GM19455 (cell line): ENCODE measurements around the gene KCTD13.
"Not testable (repeated sequence)": the region's sequence is repeated elsewhere in the genome, so short reads cannot be mapped to it uniquely, and the experiment has no call there.

Source experiments
- ATAC-seq: cut with Tn5 transposase; IDR thresholded peaks from one replicate; pipeline ENCODE4 v1.9.1; 2021; ENCODE audit not compliant: unreplicated experiment

The KCTD13 gene, protein sequence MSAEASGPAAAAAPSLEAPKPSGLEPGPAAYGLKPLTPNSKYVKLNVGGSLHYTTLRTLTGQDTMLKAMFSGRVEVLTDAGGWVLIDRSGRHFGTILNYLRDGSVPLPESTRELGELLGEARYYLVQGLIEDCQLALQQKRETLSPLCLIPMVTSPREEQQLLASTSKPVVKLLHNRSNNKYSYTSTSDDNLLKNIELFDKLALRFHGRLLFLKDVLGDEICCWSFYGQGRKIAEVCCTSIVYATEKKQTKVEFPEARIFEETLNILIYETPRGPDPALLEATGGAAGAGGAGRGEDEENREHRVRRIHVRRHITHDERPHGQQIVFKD

DNA sequence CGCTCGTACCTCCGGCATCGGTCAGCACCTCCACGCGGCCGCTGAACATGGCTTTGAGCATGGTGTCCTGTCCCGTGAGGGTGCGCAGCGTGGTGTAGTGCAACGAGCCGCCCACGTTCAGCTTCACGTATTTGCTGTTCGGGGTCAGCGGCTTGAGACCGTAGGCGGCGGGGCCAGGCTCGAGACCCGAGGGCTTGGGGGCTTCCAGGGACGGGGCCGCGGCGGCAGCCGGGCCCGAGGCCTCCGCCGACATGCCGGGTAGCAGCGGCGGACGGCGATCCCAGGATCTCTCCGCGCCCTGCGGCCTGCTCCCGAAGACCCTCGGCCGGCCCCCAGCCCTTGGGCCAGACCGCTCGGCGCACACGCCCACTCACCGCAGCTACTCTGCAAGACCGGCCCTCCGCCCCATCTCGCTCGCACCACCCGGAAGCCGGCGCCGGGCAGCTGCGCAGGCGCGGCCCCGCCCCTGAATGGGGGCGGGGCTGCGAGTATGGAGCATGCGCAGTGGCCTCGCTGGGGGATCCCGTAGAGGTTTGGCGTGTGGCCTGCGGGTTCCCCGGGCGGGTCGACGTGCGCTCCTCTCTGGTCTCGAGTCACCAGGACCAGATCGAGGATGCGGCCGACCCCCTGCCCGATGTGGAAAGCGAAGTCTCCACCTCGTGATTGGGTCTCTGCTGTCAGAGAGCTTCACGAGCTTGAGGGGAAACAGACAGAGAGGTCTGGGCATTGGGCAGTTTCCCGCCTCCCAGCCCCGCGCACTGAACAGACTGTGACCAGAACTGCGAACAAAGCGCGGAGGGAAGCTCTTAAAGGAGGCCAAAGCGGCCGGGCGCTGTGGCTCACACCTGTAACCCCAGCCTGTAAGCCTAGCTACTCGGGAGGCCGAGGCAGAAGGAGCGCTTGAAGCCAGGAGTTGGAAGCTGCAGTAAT, at the start of gene KCTD13:
Gene KCTD13, minus strand, starts transcription at position 446 of the 930 bp plus-strand sequence. Its CDS starts 193 bp downstream, at position 253.
- peak; percentile 90 for ATAC-seq

DNA sequence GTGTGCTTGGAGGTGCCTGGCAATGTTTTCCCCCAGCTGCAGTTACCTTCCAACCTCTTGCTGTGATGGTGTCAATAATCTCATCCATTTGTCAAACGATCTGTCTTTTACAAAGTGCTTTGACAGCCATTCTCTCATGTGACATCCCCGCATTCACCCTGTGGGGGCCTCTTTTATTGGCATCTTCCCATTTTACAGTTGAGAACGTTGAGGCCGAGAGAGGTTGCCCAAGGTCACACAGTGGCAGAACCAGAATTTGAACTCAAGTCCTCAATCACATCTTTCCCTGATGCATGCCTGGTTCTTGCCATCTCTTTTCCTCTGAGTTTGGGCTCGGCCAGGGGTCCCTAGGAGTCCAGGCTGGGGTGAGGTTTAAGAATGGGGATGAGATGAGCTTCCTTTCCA, 49.1 kb upstream of the KCTD13 start:
- ATAC-seq, result no peak

DNA sequence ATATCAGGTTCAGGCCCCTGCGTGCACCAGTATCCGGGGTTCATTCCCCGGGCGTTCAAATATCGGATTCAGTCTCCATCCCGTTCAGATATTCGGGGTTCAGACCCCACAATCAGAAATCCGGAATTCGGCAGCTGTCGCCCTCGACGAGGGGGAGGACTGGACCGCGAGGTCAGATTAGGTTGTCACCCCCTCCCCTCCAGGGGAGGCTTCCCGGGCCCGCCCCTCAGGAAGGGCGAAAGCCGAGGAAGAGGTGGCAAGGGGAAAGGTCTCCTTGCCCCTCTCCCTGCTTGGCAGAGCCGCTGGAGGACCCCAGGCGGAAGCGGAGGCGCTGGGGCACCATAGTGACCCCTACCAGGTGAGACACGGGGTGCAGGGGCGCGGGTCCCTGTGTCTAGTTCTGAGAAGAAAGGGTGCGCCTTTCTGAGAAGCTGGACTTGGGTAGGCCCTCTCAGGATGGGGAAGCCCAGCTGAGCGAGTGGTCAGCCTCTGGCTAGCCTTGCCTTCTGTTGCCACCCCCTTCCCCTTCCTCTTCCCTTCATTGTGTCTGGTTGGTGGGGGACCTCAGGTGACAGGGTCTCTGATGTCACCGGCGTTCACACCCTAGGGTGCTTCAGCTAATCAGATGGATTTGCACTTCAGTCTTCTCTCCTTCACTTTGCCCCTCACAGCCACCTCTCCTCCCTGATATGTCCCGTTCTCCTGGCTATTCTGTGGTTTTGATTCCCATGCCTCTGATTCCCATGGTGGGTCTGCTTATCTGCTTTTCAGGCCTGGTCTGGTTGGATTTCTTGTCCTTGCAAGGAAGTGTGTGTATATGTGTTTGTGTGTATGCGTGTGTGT, 48.5 kb upstream of the KCTD13 start:
- no peak for ATAC-seq

DNA sequence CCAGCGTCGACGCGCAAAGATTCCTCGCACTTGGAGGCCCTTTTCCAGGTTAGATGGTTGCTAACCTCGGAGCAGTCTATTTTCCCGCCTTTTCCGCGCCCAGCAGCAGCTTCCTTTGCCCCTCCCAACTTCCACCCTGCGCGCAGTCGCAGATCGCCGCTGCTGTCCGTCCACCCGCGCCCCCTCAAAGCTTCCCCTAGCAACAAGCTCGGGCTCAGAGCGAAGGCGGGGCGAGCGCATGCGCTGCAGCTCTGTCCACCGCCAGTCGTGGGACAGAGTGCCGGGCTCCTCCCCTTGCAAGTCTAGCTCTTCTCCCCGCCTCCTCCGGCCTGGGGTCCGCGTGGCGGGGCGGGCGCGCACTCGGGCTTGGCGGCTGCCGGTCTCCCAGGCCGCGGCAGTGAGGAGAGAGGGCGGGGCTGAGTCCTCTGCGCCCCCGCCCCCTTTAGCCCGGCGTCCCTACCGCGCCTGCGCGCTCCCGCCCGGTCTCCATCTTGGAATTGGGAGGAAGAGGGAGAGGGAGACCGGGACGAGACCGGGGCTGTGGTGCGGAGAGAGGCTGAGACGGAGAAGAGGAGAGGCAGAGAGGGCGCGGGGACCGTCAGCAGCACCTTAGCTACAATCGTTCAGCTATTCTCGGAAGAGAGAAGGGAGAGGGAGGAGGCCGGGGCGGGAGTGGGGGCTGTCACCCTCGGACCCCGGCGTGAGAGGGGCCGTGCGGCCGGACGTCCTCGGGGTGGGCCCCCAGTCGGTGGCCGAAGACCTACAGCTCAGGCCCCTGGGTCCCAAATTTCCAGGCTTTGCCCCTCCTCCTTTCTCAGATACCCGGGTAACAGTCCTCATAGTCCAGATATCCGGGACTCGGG, 47.6 kb upstream of the KCTD13 start, which contains the start of gene TAOK2:
Gene TAOK2, plus strand, starts transcription at position 485 of the 863 bp plus-strand sequence. CDS start 3,905 bp downstream, outside the sequence.
- peak; percentile 81 for ATAC-seq

DNA sequence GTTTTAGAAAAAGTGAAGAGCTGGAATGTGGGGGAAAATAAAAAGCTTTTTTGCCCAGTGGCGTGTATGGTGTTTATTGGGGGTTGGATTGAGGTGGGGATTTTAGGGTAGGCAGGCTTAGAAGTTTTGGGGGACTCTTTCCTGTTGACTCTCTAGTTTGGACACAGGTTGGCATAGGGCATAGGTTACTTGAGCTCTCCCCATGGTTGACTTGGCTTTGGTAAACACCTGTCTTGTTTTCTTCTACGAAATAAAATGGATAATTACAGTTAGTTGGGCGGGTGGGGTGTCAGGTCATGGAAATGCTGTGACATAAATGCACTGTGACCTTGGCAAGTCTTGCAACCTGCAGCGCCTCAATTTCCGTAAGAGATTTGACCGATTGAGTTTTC, 47.0 kb upstream of the KCTD13 start:
- no peak for ATAC-seq

DNA sequence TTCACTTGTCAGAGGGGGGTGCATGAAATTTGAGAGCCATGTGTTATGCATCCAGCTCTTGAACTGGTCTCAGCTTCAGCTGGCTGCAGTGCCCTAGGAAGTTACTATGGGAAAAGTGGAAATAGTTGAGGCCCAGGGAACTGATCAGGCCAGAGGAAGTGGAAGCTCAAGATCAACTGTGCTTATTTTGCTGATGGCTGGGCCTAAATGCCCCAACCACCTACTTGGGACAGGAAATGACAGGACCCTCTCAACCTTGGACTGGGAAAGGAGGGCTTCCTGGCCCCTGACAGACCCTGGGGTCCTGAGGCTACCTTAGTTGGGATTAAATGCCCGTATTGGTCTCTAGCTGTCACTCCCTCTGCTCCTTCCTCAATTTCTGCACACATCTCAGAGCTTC, 46.5 kb upstream of the KCTD13 start:
- ATAC-seq, result no peak

DNA sequence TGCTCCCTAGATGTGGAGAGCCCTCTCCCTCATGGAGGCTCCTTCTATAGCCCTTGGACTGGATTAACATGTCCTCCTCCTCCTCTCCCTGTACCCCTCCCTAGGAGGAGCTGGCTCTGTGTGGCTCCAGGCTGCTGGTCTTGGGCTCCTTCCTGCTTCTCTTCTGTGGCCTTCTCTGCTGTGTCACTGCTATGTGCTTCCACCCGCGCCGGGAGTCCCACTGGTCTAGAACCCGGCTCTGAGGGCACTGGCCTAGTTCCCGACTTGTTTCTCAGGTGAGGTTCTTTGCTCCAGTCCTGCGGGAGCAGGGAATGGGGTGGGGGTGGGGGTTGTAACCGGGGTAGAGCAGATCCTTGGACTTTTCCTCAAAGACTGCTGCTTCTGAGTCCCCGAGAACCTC, 45.3 kb upstream of the KCTD13 start:
- ATAC-seq, result no peak

DNA sequence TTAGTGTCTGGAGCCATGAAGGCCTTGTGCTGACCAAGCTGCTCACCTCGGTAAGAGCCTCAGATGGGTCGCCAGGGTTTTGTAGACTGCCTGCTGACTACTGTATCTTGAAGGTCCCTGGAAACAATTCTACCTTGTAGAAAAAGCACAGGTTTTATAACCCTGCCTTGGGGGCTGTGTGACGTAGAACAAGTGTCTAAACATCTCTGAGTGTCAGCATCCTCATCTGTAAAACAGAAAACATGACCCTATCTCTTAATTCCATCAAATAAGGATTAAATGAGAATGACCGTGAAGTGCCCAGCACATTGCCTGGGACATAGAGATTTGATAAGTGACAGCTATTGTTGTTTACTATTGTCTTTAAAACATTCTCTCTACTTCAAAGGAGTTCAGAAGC, 42.2 kb upstream of the KCTD13 start:
- ATAC-seq, result no peak

DNA sequence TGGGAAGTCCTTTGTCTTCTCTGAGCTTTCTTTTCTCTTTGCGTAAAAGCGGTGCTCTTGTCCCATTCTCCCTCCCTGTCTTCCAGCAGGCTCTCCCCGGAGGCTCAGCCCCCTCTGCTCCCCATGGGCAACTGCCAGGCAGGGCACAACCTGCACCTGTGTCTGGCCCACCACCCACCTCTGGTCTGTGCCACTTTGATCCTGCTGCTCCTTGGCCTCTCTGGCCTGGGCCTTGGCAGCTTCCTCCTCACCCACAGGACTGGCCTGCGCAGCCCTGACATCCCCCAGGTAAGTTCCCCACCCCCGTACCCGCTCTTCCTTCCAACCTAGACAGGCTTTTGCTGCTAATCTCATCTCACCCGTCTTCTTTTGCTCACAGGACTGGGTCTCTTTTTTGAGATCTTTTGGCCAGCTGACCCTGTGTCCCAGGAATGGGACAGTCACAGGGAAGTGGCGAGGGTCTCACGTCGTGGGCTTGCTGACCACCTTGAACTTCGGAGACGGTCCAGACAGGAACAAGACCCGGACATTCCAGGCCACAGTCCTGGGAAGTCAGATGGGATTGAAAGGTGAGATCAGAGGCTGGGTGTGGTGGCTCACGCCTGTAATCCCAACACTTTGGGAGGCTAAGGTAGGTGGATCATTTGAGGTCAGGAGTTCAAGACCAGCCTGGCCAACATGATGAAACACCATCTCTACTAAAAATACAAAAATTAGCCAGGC, 37.2 kb upstream of the KCTD13 start:
- ATAC-seq, result no peak

DNA sequence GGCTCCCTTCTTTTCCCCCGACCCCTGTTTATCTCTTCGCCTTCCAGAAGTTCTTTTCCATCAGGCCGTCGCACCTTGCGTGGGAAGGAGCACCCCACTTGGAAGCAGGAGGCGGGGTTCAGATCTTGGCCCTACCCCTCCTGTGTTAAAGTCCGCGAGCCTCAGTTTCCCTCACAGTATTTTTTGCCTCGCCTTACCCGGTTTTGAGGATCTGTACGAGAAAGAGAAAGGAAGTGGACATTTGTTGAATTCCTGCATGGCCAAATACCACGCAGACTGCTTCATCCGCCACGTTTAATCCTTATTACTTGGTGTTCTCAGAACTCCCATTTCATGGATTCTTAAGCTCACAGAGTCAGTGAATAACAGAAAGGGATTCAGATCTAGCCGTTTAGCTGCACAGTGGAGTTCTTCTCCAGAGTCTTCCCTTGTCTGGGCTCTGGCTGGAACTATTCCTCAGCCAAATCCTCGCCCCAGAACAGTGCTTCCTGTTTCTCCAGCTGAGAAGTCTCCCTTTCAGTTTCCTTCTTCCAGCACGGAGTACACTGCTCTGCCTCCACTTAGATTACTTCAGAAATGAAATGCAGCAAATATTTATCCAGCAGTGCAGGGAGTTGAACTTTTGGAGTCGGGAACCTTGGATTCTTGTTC, 36.4 kb upstream of the KCTD13 start:
- ATAC-seq, result no peak

DNA sequence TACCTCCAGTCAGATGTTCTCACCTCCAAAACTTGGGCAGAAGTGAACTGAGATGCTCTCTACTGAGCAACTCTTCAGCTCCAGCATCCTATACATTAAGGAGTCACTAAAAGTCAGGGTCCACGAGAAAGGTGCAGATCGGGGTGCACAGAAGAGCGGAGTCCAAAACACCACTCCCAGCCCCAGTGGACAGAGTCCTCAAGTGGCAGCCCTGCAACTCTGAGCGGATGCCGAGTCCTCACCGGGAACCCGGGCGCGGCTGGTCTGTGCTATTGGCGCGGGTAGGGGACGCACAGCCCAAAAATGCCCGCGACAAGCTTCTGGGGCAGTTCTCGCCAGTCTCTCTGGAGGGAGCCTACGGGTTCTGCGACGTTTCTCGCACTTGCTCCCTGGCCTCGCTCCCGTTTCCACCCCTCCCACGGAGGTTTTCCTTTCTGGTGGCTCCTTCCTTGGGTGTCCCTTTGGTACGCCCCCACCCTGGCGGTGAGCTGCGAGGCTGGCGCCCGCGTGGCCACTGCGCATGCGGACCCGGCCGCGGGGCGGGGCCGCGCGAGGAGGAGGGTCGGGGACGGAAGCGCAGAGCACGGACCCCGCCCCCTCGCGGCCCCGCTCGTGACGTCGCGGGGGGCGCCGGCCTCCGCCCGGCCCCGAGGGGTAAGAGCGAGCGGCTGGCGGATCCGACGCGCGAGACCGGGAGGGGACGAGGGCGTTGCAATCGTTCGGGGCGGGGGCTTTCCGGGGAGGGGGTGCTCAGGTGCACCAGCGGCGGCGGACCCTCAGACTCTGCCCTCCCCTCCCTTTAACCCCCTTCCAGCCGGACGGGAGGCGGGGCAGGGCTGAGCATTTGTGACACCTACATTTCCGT, 35.7 kb upstream of the KCTD13 start, which contains the start of gene TMEM219:
Gene TMEM219, plus strand, starts transcription at position 601 of the 865 bp plus-strand sequence. CDS start 1,065 bp downstream, outside the sequence.
- ATAC-seq, result peak; percentile 80

DNA sequence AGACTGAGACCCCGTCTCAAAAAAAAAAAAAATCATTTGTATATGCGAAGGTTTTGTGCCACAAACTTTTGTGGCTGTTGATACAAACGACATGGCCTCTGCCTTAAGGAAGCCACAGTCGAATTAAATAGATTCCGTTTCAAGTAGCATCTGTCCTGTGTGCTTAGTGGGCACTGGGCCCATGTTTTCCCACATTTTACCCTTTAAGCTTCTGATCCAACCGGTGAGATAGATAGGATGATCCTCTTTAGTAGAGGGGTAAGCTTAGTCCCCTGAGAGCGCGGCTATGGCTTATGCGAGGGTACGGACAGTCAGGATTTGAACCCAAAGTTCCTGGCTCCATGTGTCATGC, 35.1 kb upstream of the KCTD13 start:
- ATAC-seq, result no peak

DNA sequence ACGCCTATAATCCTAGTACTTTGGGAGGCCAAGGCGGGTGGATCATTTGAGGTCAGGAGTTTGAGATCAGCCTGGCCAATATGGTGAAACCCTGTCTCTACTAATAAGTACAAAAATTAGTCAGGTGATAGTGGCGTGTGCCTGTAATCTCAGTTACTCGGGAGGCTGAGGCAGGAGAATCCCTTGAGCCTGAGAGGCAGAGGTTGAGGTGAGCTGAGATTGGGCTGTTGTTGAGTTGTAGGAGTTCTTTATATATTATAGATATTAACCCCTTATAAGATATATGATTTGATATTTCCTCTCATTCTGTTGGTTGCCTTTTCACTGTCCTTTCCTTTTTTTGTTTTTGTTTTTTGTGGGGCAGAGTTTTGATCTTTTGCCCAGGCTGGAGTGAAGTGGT, 33.8 kb upstream of the KCTD13 start:
- not testable (repeated sequence) for ATAC-seq

DNA sequence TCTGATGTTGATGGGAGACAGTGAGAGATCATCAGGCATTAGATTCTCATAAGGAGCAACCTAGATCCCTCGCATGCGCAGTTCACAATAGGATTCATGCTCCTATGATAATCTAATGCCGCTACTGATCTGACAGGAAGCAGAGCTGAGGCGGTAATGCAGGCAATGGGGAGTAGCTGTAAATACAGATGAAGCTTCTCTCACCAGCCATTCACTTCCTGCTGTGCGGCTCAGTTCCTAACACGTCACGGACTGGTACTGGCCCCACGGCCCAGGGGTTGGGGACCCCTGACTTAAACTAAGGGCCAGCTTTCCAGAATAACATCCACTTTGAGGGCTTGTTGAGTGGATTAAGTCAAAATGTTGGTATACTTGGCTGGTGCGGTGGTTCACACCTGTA, 33.3 kb upstream of the KCTD13 start:
- no peak for ATAC-seq

DNA sequence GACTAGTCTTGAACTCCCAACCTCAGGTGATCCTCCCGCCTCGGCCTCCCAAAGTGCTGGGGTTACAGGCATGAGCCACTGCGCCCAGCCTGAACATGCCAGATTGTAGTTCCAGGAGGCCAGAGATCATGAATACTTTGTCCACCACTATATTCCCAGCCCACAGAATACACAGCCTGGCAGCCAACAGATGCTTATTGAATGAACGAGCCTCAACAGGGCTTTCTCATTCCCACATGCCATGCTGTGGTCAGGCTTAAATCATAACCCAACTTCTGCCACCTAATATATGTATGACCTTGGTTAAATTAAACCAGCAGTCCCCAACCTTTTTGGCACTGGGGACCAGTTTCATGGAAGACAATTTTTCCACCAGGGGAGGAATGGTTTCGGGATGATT, 32.7 kb upstream of the KCTD13 start:
- ATAC-seq, result no peak

DNA sequence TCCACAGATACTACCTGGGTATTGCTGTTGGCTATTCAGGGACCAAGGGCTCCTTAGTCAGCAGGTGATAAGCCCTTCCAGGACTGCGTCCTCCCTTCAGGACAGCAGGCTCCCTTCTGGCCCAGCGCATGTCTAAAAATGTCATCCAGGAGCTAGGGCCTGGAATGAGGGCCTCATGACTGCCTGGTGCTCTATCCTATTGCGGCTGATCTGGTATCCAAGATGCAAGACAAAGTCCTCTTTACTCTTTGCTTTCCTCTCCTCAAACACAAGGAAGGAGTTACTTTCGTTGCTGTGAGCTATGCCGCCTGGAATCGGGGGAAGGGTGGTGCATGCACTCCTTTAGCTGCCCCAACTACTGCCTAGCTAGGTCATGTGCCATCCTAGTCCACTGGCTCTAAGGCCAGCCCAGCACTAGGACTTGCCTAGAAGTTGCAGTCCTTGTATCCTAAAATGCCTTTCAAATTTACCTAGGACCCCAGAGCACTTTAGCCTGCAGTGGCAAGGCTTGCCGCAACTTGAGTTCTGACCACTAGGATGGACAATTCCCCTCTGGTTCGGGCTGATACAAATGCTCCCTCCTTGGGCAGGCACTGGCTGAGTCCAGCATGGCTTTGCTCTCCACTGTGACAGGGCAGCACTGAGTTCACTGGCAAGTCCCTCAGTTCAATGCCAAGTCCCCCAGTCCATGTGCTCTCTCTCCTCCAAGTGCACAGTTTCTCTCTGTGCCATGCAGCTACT, 25.8 kb upstream of the KCTD13 start:
- ATAC-seq, result no peak

DNA sequence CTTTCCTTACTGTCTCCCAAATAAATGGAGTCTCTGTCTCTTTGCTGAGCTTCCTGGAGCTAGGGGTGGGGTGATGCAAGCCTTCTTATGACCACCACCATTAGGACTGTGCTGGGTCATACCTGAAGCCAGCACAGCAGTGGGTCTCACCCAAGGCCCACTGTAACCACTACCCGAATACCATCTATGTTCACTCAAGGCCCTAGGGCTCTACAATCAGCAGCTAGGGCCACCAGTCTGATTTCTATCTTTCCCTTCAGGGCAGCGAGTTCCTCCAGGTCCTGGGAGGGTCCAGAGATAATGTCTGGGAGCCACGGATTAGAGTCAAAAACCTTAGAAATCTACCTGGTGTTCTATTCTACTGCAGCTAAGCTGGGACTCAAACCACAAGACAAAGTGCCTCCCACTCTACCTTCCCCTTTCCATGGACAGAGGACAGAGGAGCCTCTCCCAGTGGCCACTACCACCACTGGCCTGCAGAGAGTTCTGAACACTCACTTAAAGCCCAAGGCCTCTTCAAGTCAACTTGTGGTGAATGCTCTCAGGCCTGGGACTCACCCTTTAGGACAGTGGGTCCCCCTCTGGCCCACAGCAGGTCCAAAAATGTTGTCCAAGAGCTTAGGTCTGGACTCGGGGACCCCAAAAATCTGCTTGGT, 24.9 kb upstream of the KCTD13 start:
- no peak for ATAC-seq
